Natural killer cell (primary cell): ENCODE results near the gene NRG3. TPM values are rescaled to one million over a fixed set of nuclear protein-coding genes. Genes with fewer than 3 reads are reported as not detected.

ENCODE experiments used
- ATAC-seq, 3 donors: fragments of 150-1000 bp in 2 of 3; fragments of 200-7000 bp in 1 of 3; cut with Tn5 transposase; 1 replicate in 1 of 3; 2 replicates in 2 of 3; pipeline ENCODE4 v1.10.0; 2021; ENCODE audit warnings: mild to moderate bottlenecking in 2 of 3, moderate library complexity in 2 of 3
- DNase-seq, 2 donors: peaks; one replicate each; pipeline versions ENCODE4 v3.0.0 to v3.0.0-alpha.2; 2013 to 2021; ENCODE audit warnings: mixed read lengths in 1 of 2
- H3K27ac ChIP-seq: one replicate; pipeline ENCODE4 v1.5.1; 2013; ENCODE audit warnings: mild to moderate bottlenecking, low read length
- H3K27me3 ChIP-seq: one replicate; pipeline ENCODE4 v1.6.1; 2013; ENCODE audit warnings: low read length; ENCODE audit not compliant: control insufficient read depth, insufficient read depth
- H3K36me3 ChIP-seq: one replicate; pipeline ENCODE4 v1.6.1; 2013; ENCODE audit warnings: low read length; ENCODE audit not compliant: control insufficient read depth, insufficient read depth
- H3K4me1 ChIP-seq: one replicate; pipeline ENCODE4 v1.6.1; 2013; ENCODE audit warnings: low read length; ENCODE audit not compliant: control insufficient read depth, insufficient read depth
- H3K4me3 ChIP-seq: one replicate; pipeline ENCODE4 v1.5.1; 2013; ENCODE audit warnings: low read length
- H3K9me3 ChIP-seq: one replicate; pipeline ENCODE4 v1.6.1; 2013; ENCODE audit warnings: low read length; ENCODE audit not compliant: control insufficient read depth, insufficient read depth
- H3K27ac Mint-ChIP-seq, 2 donors: one replicate each; pipeline ENCODE4 v1.8.0; 2022; ENCODE audit warnings: mild to moderate bottlenecking in 2 of 2, mixed read lengths in 2 of 2, moderate library complexity in 1 of 2
- H3K27me3 Mint-ChIP-seq, 2 donors: one replicate each; pipeline ENCODE4 v1.8.0; 2022; ENCODE audit warnings: low read depth in 2 of 2, mixed read lengths in 2 of 2
- H3K36me3 Mint-ChIP-seq: one replicate; pipeline ENCODE4 v1.8.0; 2022; ENCODE audit warnings: mixed read lengths
- H3K4me1 Mint-ChIP-seq, 2 donors: one replicate each; pipeline ENCODE4 v1.8.0; 2022; ENCODE audit warnings: mixed read lengths in 2 of 2
- H3K4me3 Mint-ChIP-seq: one replicate; pipeline ENCODE4 v1.8.0; 2022; ENCODE audit warnings: mild to moderate bottlenecking, moderate library complexity, mixed read lengths
- H3K9me3 Mint-ChIP-seq, 2 donors: one replicate each; pipeline ENCODE4 v1.8.0; 2022; ENCODE audit warnings: mixed read lengths in 2 of 2
- CTCF ChIP-seq: fragments of 200-600 bp; IDR thresholded peaks from one replicate; pipeline ENCODE4 v1.8.0; 2022; ENCODE audit warnings: antibody characterized with exemption
- WGBS: methylation state at CpG from one replicate; pipeline ENCODE4 v1.1.7; 2013; ENCODE audit warnings: missing lambda C conversion rate; ENCODE audit not compliant: insufficient coverage; 5-methylcytosine and 5-hydroxymethylcytosine counted together
- intact Hi-C: fragments of 100-400 bp; cut with micrococcal nuclease; formaldehyde crosslinking; loops from one replicate; pipeline ENCODE4 v1.14.2; 2022
- total RNA-seq, 4 donors: library from RNA; stranded (reverse); fragments of 120-200 nt in 1 of 4; gene quantifications; one replicate each; pipeline versions ENCODE4 v1.2.3 to v1.2.4, GENCODE V29; 2013 to 2022

The NRG3 gene
- total RNA-seq, 3 donors from 2014 or later (not counting 1 experiment from before 2014, with no cell fraction given), result not detected

GRCh38 chr10:82910301-82910700 is 1035.3 kb downstream of the NRG3 start:
- Histone ChIP-seq H3K27me3 (no peaks in the 10 kb centered on the region), H3K4me3 (no peak overlapping the region), H3K27ac (no peak overlapping the region), H3K4me1 (no peaks in the 10 kb centered on the region), H3K36me3 (no peaks in the 10 kb centered on the region), H3K9me3 (peaks cover 4% of the 10 kb centered on the region)
- 83% methylated on average over 3 of the region's 3 CpGs for WGBS
- no peak for TF ChIP-seq CTCF
- Mint-ChIP-seq H3K4me3 (no peak overlapping the region), H3K36me3 (no peaks in the 10 kb centered on the region), H3K27me3 (no peaks in the 10 kb centered on the region), H3K9me3 (peaks cover 11 to 23% of the 10 kb centered on the region in 2 donors), H3K4me1 (no peaks in the 10 kb centered on the region), H3K27ac (no peak overlapping the region)
- no peak for ATAC-seq
- intact Hi-C loops, result no loop called here
- no peak for DNase-seq

GRCh38 chr10:82914655-82915136 is 1039.7 kb downstream of the NRG3 start:
- H3K36me3 ChIP-seq, result no peaks in the 10 kb centered on the region
- H3K36me3 Mint-ChIP-seq, result no peaks in the 10 kb centered on the region
- H3K4me1 ChIP-seq, result no peaks in the 10 kb centered on the region
- DNase-seq (no peak), ATAC-seq (no peak)
- no peak overlapping the region for H3K27ac ChIP-seq
- no peak overlapping the region for H3K4me3 Mint-ChIP-seq
- intact Hi-C loops, result no loop called here
- TF ChIP-seq CTCF, result no peak
- no peaks in the 10 kb centered on the region for H3K9me3 ChIP-seq
- H3K4me3 ChIP-seq, result no peak overlapping the region
- peaks cover 10 to 24% of the 10 kb centered on the region in 2 donors for H3K9me3 Mint-ChIP-seq
- no peaks in the 10 kb centered on the region for H3K4me1 Mint-ChIP-seq
- no peaks in the 10 kb centered on the region for H3K27me3 ChIP-seq
- no peaks in the 10 kb centered on the region for H3K27me3 Mint-ChIP-seq
- H3K27ac Mint-ChIP-seq, result no peak overlapping the region

- H3K36me3 ChIP-seq, result no peaks in the 10 kb centered on the region
- Mint-ChIP-seq H3K27ac (no peak overlapping the region), H3K4me3 (no peak overlapping the region), H3K27me3 (no peaks in the 10 kb centered on the region), H3K9me3 (peaks cover 10 to 26% of the 10 kb centered on the region in 2 donors), H3K36me3 (no peaks in the 10 kb centered on the region), H3K4me1 (no peaks in the 10 kb centered on the region)
- DNase-seq (no peak), ATAC-seq (no peak)
- no peaks in the 10 kb centered on the region for H3K4me1 ChIP-seq
- no peak overlapping the region for H3K27ac ChIP-seq
- no peaks in the 10 kb centered on the region for H3K9me3 ChIP-seq
- H3K4me3 ChIP-seq, result no peak overlapping the region
- WGBS, result 84% methylated on average over 4 of the region's 4 CpGs
- TF ChIP-seq CTCF, result no peak
- intact Hi-C loops, result no loop called here
- H3K27me3 ChIP-seq, result no peaks in the 10 kb centered on the region
These were observed 1041.9 kb downstream of the NRG3 start for GRCh38 chr10:82916941-82917340.

GRCh38 chr10:82918022-82918421 is 1043.0 kb downstream of the NRG3 start:
- Mint-ChIP-seq H3K4me1 (no peaks in the 10 kb centered on the region), H3K27ac (no peak overlapping the region), H3K36me3 (no peaks in the 10 kb centered on the region), H3K27me3 (no peaks in the 10 kb centered on the region), H3K9me3 (peaks cover 12 to 27% of the 10 kb centered on the region in 2 donors), H3K4me3 (no peak overlapping the region)
- no peak overlapping the region for H3K27ac ChIP-seq
- H3K9me3 ChIP-seq, result no peaks in the 10 kb centered on the region
- H3K36me3 ChIP-seq, result no peaks in the 10 kb centered on the region
- ATAC-seq (no peak), DNase-seq (no peak)
- TF ChIP-seq CTCF, result no peak
- no peaks in the 10 kb centered on the region for H3K4me1 ChIP-seq
- H3K27me3 ChIP-seq, result no peaks in the 10 kb centered on the region
- intact Hi-C loops, result no loop called here
- H3K4me3 ChIP-seq, result no peak overlapping the region
